ENCODE data around the gene UQCRHL.

UQCRHL gene

GRCh38 chr1:15835741-15836510, 28.5 kb upstream of the UQCRHL start (continued):
- no peak for TF ChIP-seq ZNF140 (tag by site-specific recombination; IDR thresholded peaks at IDR 0.05)
- no peak for TF ChIP-seq ZBTB8A (tag by site-specific recombination; IDR thresholded peaks at IDR 0.05)
- 0 out of 2 replicates have a peak, but pooled peaks have one; percentile 16 for TF ChIP-seq ZNF501 (tag by site-specific recombination; IDR thresholded peaks at IDR 0.05)
- TF ChIP-seq ZNF707 (tag by site-specific recombination; IDR thresholded peaks at IDR 0.05): no peak
- TF ChIP-seq RBAK (tag by site-specific recombination; IDR thresholded peaks at IDR 0.05): no peak
- TF ChIP-seq ZNF211 (tag by site-specific recombination; IDR thresholded peaks at IDR 0.05; ENCODE audit: low read depth): no peak
- no peak for TF ChIP-seq ZBTB17 (tag by site-specific recombination; IDR thresholded peaks at IDR 0.05)
- TF ChIP-seq ZNF785 (tag by site-specific recombination; IDR thresholded peaks at IDR 0.05): no peak
- no peak for TF ChIP-seq TCF7L2 (IDR thresholded peaks at IDR 0.05; ENCODE audit: borderline replicate concordance, low read depth, low read length)
- no peak for TF ChIP-seq ZNF146 (tag by site-specific recombination; IDR thresholded peaks at IDR 0.05)
- no peak for TF ChIP-seq HOXC10 (CRISPR knock-in tag; IDR thresholded peaks at IDR 0.05)
- TF ChIP-seq, protein P1, sequence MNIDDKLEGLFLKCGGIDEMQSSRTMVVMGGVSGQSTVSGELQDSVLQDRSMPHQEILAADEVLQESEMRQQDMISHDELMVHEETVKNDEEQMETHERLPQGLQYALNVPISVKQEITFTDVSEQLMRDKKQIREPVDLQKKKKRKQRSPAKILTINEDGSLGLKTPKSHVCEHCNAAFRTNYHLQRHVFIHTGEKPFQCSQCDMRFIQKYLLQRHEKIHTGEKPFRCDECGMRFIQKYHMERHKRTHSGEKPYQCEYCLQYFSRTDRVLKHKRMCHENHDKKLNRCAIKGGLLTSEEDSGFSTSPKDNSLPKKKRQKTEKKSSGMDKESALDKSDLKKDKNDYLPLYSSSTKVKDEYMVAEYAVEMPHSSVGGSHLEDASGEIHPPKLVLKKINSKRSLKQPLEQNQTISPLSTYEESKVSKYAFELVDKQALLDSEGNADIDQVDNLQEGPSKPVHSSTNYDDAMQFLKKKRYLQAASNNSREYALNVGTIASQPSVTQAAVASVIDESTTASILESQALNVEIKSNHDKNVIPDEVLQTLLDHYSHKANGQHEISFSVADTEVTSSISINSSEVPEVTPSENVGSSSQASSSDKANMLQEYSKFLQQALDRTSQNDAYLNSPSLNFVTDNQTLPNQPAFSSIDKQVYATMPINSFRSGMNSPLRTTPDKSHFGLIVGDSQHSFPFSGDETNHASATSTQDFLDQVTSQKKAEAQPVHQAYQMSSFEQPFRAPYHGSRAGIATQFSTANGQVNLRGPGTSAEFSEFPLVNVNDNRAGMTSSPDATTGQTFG (tag by site-specific recombination; IDR thresholded peaks at IDR 0.05; ENCODE audit: borderline replicate concordance): no peak
- no peak for TF ChIP-seq MEIS1 (CRISPR knock-in tag; IDR thresholded peaks at IDR 0.05; ENCODE audit: borderline replicate concordance)

DNA sequence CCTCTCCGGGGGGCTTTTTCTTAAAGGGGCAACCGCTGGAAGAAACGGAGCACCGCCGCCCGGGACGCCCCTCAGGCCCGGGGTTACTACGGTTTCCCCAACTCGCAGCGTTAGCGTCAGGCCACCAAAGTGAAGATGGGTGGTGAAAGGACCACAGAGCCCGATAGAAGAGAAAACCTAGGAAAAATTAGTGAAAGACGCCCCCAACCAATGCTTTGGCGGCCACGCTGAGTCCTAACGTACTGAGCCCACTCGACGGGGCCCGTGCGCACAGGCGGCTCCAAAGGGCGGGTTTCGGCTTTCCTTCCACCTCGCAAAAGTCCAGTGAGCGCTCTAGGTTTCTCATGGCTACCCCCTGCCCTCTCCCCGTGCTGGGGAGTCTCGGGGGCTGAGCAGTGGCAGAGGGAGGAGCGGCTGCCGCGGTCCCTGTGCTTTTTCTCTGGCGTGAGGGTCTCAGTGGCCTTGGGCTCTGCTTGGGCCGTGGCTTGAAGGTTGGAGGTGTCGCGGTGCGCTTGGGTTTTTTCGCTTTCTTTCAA, 27.8 kb upstream of the UQCRHL start:
- Histone ChIP-seq H3K4me1 (ENCODE audit: control insufficient read depth, insufficient read depth, low read length) (peaks cover 10% of the 10 kb centered on the region), H3K36me3 (ENCODE audit: control insufficient read depth in 2 of 2, insufficient read depth in 1 of 2, low read length in 2 of 2) (no peaks in the 10 kb centered on the region; a peak in 1 of 3 replicates), H3K4me3 (ENCODE audit: low read depth, low read length) (peak overlapping the region; percentile 79), H3K27ac (ENCODE audit: extremely low read depth, low read depth, low read length) (peak overlapping the region; percentile 98), H3K9me3 (ENCODE audit: control insufficient read depth, insufficient read depth, low read depth, low read length) (no peaks in the 10 kb centered on the region)
- POLR2A ChIA-PET: interaction anchor here (0.7 to 4.4 kb wide), 6 partner anchors 10 to 40 kb away, joined by 3 to 106 read pairs (median 16); partner anchors contain the start of gene SPEN
- CTCF ChIA-PET: no interaction called here
- TF ChIP-seq, protein P2, sequence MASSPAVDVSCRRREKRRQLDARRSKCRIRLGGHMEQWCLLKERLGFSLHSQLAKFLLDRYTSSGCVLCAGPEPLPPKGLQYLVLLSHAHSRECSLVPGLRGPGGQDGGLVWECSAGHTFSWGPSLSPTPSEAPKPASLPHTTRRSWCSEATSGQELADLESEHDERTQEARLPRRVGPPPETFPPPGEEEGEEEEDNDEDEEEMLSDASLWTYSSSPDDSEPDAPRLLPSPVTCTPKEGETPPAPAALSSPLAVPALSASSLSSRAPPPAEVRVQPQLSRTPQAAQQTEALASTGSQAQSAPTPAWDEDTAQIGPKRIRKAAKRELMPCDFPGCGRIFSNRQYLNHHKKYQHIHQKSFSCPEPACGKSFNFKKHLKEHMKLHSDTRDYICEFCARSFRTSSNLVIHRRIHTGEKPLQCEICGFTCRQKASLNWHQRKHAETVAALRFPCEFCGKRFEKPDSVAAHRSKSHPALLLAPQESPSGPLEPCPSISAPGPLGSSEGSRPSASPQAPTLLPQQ (tag by site-specific recombination; IDR thresholded peaks at IDR 0.05): peak; percentile 99
- TF ChIP-seq ZIC2 (tag by site-specific recombination; IDR thresholded peaks at IDR 0.05): peak; percentile 42; the same call in 1 of the 2 replicates
- TF ChIP-seq ZXDB (tag by site-specific recombination; IDR thresholded peaks at IDR 0.05): peak; percentile 56
- TF ChIP-seq ZNF19 (tag by site-specific recombination; IDR thresholded peaks at IDR 0.05; ENCODE audit: low read depth): no peak
- peak; percentile 47 for TF ChIP-seq SCRT2 (tag by site-specific recombination; IDR thresholded peaks at IDR 0.05)
- TF ChIP-seq, protein P3, sequence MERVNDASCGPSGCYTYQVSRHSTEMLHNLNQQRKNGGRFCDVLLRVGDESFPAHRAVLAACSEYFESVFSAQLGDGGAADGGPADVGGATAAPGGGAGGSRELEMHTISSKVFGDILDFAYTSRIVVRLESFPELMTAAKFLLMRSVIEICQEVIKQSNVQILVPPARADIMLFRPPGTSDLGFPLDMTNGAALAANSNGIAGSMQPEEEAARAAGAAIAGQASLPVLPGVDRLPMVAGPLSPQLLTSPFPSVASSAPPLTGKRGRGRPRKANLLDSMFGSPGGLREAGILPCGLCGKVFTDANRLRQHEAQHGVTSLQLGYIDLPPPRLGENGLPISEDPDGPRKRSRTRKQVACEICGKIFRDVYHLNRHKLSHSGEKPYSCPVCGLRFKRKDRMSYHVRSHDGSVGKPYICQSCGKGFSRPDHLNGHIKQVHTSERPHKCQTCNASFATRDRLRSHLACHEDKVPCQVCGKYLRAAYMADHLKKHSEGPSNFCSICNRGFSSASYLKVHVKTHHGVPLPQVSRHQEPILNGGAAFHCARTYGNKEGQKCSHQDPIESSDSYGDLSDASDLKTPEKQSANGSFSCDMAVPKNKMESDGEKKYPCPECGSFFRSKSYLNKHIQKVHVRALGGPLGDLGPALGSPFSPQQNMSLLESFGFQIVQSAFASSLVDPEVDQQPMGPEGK (tag by site-specific recombination; IDR thresholded peaks at IDR 0.05): peak; percentile 88; the same call in 1 of the 2 replicates
- peak; percentile 8; the same call in 1 of the 2 replicates for TF ChIP-seq INSM2 (tag by site-specific recombination; IDR thresholded peaks at IDR 0.05)
- TF ChIP-seq WT1 (tag by site-specific recombination; IDR thresholded peaks at IDR 0.05): 0 out of 2 replicates have a peak, but pooled peaks have one; percentile 8
- TF ChIP-seq ZNF362 (tag by site-specific recombination; IDR thresholded peaks at IDR 0.05): peak; percentile 62; the same call in 1 of the 2 replicates
- 0 out of 2 replicates have a peak, but pooled peaks have one; percentile 37 for TF ChIP-seq ZNF324 (tag by site-specific recombination; IDR thresholded peaks at IDR 0.05)
- TF ChIP-seq BCL11A (tag by site-specific recombination; IDR thresholded peaks at IDR 0.05; ENCODE audit: low read depth): peak; percentile 11; the same call in 1 of the 2 replicates
- peak; percentile 99 for TF ChIP-seq ZFP69B (tag by site-specific recombination; IDR thresholded peaks at IDR 0.05)
- TF ChIP-seq ZNF558 (tag by site-specific recombination; IDR thresholded peaks at IDR 0.05): 0 out of 2 replicates have a peak, but pooled peaks have one; percentile 11

Data from HEK293 (cell line).